Measurements from ENCODE around the gene BCL11A. TPM values are rescaled to one million over a fixed set of nuclear protein-coding genes. Genes with fewer than 3 reads are reported as not detected.

Gene BCL11A
- total RNA-seq, 1 experiment from 2014 or later: 0.33 TPM

GRCh38 chr2:60548311-60548710 is 5.1 kb downstream of the BCL11A start:
- POLR2A ChIA-PET: no interaction called here
- no peak for ATAC-seq

GRCh38 chr2:60547841-60548240 is 5.6 kb downstream of the BCL11A start:
- no peak overlapping the region for H3K4me3 ChIP-seq (ENCODE audit: low read depth in 2 of 2, low read length in 2 of 2)
- H3K36me3 ChIP-seq (ENCODE audit: control insufficient read depth, insufficient read depth, low read length): no peaks in the 10 kb centered on the region; the same call in 1 of the 2 replicates
- TF ChIP-seq REST (IDR thresholded peaks at IDR 0.05; ENCODE audit: insufficient read depth in 1 of 2, low read depth in 2 of 2, low read length in 1 of 2) (no peak), SIN3A (IDR thresholded peaks at IDR 0.05; ENCODE audit: borderline replicate concordance, insufficient read depth, low read depth, low read length) (no peak), POLR2AphosphoS5 (IDR thresholded peaks at IDR 0.05; ENCODE audit: low read depth, low read length) (no peak), CTCF (IDR thresholded peaks at IDR 0.05) (no peak), TCF7L2 (IDR thresholded peaks at IDR 0.05; ENCODE audit: low read depth, low read length) (no peak)
- no peak for DNase-seq (ENCODE audit: low read depth, low spot score)
- POLR2A ChIA-PET: no interaction called here
- intact Hi-C loops (cut with micrococcal nuclease; ENCODE audit: unreplicated experiment) (no loop called here), in situ Hi-C loops (cut with HindIII; ENCODE audit: low pct_unique_long_range_greater_than_20kb, low sequenced_read_pairs) (no loop called here)
- peaks cover 10% of the 10 kb centered on the region for H3K4me1 ChIP-seq (ENCODE audit: control insufficient read depth, insufficient read depth, low read length)
- CTCF ChIA-PET: no interaction called here
- ATAC-seq: no peak
- no peak overlapping the region for H3K27ac ChIP-seq (ENCODE audit: low read length)
- peaks cover 51% of the 10 kb centered on the region for H3K27me3 ChIP-seq (ENCODE audit: control insufficient read depth, insufficient read depth, low read length)
- BruUV-seq (replicated peaks): no TSS peak
- H3K9me3 ChIP-seq (ENCODE audit: control insufficient read depth, insufficient read depth, low read depth, low read length): no peaks in the 10 kb centered on the region

More at GRCh38 chr2:60548311-60548710, 5.1 kb downstream of the BCL11A start:
- no peak overlapping the region for H3K27ac ChIP-seq (ENCODE audit: low read length)
- TF ChIP-seq POLR2AphosphoS5 (IDR thresholded peaks at IDR 0.05; ENCODE audit: low read depth, low read length) (no peak), TCF7L2 (IDR thresholded peaks at IDR 0.05; ENCODE audit: low read depth, low read length) (no peak), CTCF (IDR thresholded peaks at IDR 0.05) (no peak), REST (IDR thresholded peaks at IDR 0.05; ENCODE audit: insufficient read depth in 1 of 2, low read depth in 2 of 2, low read length in 1 of 2) (no peak), SIN3A (IDR thresholded peaks at IDR 0.05; ENCODE audit: borderline replicate concordance, insufficient read depth, low read depth, low read length) (no peak)
- no peak overlapping the region for H3K4me3 ChIP-seq (ENCODE audit: low read depth in 2 of 2, low read length in 2 of 2)
- H3K27me3 ChIP-seq (ENCODE audit: control insufficient read depth, insufficient read depth, low read length): peaks cover 51% of the 10 kb centered on the region
- intact Hi-C loops (cut with micrococcal nuclease; ENCODE audit: unreplicated experiment): no loop called here
- no peak for DNase-seq (ENCODE audit: low read depth, low spot score)
- H3K4me1 ChIP-seq (ENCODE audit: control insufficient read depth, insufficient read depth, low read length): peaks cover 11% of the 10 kb centered on the region
- no peaks in the 10 kb centered on the region for H3K9me3 ChIP-seq (ENCODE audit: control insufficient read depth, insufficient read depth, low read depth, low read length)
- no TSS peak for BruUV-seq (replicated peaks)
- CTCF ChIA-PET: no interaction called here
- in situ Hi-C loops (cut with HindIII; ENCODE audit: low pct_unique_long_range_greater_than_20kb, low sequenced_read_pairs): no loop called here
- H3K36me3 ChIP-seq (ENCODE audit: control insufficient read depth, insufficient read depth, low read length): no peaks in the 10 kb centered on the region; the same call in 1 of the 2 replicates
